Measurements from ENCODE around the gene ERC2.

The ERC2 gene

GRCh38 chr3:55779543-55779942, 688.7 kb downstream of the ERC2 start:
- DNase-seq = no peak

- no peak for DNase-seq
Observed at GRCh38 chr3:55775366-55776154, 692.7 kb downstream of the ERC2 start.

GRCh38 chr3:55774856-55775255, 693.4 kb downstream of the ERC2 start:
- no peak for DNase-seq

- DNase-seq = no peak
Observed at GRCh38 chr3:55771503-55771902, 696.8 kb downstream of the ERC2 start.

- no peak for DNase-seq
Observed at GRCh38 chr3:55770077-55770476, 698.2 kb downstream of the ERC2 start.

- DNase-seq = no peak
Observed at GRCh38 chr3:55766753-55767152, 701.5 kb downstream of the ERC2 start.

GRCh38 chr3:55765906-55766701, 702.2 kb downstream of the ERC2 start:
- DNase-seq = no peak

- no peak for DNase-seq
Observed at GRCh38 chr3:55765398-55765797, 702.9 kb downstream of the ERC2 start.

GRCh38 chr3:55756976-55757375, 711.3 kb downstream of the ERC2 start:
- no peak for DNase-seq

- DNase-seq = no peak
Observed at GRCh38 chr3:55755516-55756205, 712.6 kb downstream of the ERC2 start.

- no peak for DNase-seq
Observed at GRCh38 chr3:55752911-55753310, 715.4 kb downstream of the ERC2 start.

GRCh38 chr3:55751730-55752129, 716.5 kb downstream of the ERC2 start:
- DNase-seq = peak; percentile 12

GRCh38 chr3:55750525-55750924, 717.7 kb downstream of the ERC2 start:
- DNase-seq = peak; percentile 97

GRCh38 chr3:55749036-55749435, 719.2 kb downstream of the ERC2 start:
- DNase-seq = no peak

GRCh38 chr3:55746808-55747413, 721.4 kb downstream of the ERC2 start:
- DNase-seq = peak; percentile 35

GRCh38 chr3:55742832-55743136, 725.5 kb downstream of the ERC2 start:
- no peak for DNase-seq

GRCh38 chr3:55742022-55742831, 726.0 kb downstream of the ERC2 start:
- DNase-seq = peak; percentile 66

GRCh38 chr3:55737186-55737585, 731.1 kb downstream of the ERC2 start:
- no peak for DNase-seq

- DNase-seq = no peak
Observed at GRCh38 chr3:55735976-55736375, 732.3 kb downstream of the ERC2 start.

GRCh38 chr3:55731741-55732140, 736.5 kb downstream of the ERC2 start:
- peak; percentile 50 for DNase-seq

GRCh38 chr3:55729546-55729945, 738.7 kb downstream of the ERC2 start:
- no peak for DNase-seq

GRCh38 chr3:55728461-55729100, 739.7 kb downstream of the ERC2 start:
- DNase-seq = no peak
